Esophagus mucosa (tissue), 1 donor: ENCODE measurements around the gene DNAJC11. TPM values are rescaled to one million over a fixed set of nuclear protein-coding genes. Genes with fewer than 3 reads are reported as not detected.
"Not testable (repeated sequence)": the region's sequence is repeated elsewhere in the genome, so short reads cannot be mapped to it uniquely, and the experiment has no call there.

Source experiments
- ATAC-seq: fragments of 200-7000 bp; cut with Tn5 transposase; one replicate; pipeline ENCODE4 v1.9.1; 2020
- total RNA-seq: library from RNA; stranded (reverse); gene quantifications from one replicate; pipeline ENCODE4 v1.2.4, GENCODE V29; 2023
- donor health status: DM: yes; HTN: yes; CAD: no.

The DNAJC11 gene
- total RNA-seq, 1 donor from 2014 or later: 41.5 TPM

DNA sequence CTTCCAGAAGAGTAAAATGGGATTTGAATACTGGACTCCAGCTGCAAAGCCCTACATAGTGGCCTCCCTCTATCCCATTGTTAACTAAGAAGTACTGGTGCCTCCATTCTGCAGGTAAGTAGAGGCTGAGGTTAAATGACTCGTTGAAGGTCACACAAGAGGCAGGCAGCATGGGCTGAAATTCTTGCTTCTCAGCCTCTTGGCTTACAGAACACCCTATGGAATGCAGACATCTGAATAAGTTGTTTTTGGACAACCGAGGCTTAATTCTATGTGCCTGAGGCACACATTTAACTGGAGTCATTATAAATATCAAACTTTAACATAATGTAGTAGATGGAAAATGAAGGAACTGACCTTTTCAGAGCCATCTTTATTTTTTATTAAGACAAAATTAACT, 5.7 kb downstream of the DNAJC11 start:
- no peak for ATAC-seq

DNA sequence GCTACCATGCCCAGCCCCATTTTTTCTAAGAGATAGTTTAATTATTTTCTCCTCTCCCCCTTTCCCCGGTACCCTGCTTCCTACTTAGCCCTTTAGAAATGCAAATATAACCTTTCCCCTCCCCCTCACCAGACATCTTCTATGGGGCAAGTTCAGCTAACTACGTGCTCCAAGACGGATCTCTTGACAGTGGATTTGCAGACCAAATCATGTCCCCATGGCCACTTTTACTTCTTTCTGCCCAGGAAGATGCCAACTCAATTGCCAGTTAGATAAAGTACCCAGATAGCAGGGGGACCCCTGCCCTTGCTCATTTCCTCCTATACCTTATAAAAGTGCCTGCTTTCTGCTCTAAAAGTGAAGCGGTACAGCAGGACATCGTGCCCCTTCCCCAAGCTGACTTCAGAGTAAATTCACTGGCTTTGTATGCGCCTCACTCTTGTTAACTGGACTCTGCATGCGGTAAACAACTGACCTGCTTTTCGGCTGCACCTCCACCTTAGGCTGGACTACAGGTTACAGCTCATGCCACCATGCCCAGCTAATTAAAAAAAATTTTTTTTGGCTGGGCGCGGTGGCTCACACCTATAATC, 7.4 kb downstream of the DNAJC11 start:
- no peak for ATAC-seq

DNA sequence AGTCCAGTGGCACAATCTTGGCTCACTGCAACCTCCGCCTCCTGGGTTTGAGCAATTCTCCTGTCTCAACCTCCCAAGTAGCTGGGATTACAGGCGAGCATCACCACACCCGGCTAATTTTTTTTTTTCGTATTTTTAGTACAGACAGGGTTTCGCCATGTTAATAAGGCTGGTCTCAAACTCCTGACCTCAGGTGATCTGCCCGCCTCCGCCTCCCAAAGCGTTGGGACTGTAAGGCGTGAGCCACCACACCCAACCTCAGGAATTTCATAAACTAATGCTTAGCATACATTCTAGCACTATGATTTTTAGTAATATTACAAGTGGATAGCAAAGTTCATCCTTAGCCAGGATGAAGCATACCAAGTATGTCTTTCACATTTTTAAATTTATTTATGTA, 8.7 kb downstream of the DNAJC11 start:
- ATAC-seq: no peak

DNA sequence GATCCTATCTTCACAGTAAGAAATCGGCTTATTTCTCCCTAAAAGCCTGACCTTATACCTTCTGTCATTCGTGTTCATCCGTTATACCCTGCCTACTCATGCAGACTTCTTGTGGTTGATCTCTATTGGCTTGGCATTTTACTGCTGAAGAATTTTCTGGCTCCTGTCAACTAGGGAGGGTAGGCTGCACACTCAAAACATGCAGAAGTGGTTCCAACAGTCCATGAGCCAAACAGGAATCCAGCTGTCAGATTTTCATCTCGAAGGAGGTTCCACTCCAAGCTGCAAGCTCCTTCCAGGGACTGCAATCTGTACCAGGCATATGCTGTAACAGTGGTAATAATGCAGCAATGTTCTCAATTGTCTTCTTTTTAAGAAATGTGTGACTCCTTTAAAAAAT, 10.1 kb downstream of the DNAJC11 start:
- ATAC-seq: no peak

DNA sequence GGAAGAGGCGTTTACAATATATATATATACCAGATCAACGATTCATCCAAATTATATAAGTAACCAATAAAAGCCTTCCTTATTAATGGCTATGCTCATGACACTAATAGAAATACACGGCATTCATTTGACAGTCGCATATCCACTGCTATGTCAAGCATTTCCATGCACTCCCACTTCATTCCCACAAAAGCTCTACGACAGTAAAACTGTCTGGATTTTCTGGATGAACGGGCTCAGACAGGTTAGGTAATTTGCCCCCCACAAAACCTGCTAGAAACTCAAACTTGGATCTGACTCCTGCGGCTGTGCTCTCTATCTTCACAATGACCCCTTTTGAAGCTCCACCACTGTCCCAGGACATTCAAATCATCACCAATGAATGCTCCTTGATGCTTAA, 11.4 kb downstream of the DNAJC11 start:
- ATAC-seq: no peak

DNA sequence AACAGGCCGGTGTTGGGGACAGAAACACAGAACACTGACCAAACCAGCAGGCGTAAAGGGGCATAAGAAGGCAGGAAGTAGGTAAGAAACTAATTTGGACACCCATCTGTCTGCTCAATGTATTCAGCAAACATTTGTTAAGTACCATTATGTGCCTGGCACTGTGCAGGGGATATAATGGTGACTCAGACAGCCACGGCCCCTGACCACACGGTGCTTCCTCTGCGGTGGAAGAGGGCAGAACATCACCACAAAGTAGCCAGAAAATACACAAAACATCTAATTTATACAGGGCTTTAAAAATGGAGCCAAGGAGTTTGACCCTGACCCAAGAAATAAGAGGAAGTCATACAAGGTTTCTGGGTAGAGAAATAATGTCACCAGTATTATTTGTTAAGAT, 12.9 kb downstream of the DNAJC11 start:
- no peak for ATAC-seq

DNA sequence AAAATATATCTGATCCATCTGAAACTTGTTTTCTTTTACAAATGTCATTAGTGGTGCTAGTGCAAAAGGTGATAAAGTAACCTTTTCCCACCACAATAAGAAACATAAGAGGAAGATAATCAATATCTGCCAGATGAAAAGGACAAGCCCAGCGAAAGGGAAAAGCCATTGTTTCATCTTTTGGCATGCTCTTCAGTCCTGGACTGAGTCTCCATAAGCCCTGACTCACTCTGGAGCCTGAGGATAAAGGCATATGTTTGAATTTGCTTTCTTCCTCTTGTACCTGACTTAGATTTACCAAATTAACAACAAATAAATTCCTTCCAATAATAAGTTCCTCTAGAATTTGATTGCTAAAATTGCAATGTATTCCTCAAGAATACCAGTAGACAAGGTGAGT, 13.6 kb downstream of the DNAJC11 start:
- ATAC-seq: no peak

DNA sequence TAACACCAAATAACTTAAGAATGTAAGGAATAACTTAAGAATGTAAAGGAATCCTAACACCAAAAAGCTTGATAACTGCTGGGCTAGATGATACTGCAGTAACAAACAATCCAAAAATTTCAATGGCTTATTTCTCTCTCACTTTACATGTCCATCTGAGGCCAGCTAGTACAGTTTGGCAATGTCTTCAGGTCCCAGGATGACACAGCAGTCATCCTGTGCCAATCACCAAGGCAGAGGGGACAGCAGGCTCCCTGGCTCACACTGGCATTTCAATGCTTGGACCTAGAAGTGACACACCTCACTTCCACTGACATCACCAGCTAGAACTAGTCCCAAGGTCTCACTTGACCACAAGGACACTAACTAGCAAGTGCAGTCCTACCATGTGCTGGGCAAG, 15.3 kb downstream of the DNAJC11 start:
- ATAC-seq: no peak

DNA sequence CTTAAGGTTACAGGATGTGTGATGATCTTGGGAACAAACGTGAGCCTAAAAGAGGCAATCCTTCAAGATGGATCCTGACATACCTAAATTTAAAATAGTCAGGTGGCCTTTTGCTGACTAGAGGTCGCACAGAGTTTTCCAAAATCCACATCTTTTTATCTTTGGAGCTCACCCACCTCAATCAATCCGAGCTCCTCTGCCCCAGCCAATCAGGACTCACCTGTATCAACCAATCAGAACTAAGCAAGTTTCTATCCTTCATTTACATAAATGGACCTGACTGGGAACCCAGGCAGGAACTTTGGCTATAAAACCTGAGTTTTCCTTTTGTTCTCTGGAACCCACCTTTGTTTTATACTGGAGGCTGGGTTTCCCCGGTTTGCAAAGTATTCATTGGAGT, 16.2 kb downstream of the DNAJC11 start:
- no peak for ATAC-seq

DNA sequence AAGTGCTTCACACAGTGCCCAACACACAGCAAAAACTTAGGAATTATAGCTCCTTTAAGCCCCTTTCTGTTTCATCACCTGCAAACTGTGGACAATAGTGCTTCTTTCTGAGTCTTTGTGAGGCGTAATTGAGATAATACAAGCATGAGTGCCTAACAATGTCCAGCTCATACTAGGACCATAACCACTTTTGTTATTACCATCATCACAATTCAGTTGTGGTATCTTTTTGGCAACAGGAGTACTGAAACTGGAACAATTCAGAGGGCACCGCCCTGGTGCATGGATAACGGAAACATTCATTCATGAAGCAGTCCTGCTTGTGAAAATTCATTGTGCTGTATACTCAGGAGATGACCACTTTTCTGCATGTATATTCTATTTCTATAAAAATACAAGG, 18.2 kb downstream of the DNAJC11 start:
- no peak for ATAC-seq

DNA sequence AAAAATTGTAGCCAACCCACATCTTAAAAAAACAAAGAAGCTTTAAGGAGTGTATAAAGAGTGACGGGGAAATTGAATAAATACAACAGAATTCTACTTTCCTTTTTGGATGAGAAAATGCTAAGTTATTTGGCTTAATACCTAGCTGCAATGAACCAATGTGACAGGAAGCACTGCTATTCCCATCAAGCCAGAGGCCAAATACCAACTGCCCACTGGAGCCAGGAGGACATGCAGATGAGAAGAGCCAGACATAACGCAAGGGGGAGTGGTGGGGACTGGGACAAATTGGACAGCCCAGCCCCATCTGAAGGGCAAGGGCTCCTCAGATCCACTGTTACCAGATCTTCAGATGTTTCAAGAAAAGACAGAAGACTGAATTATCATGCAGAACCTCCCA, 25.7 kb downstream of the DNAJC11 start:
- ATAC-seq: no peak

DNA sequence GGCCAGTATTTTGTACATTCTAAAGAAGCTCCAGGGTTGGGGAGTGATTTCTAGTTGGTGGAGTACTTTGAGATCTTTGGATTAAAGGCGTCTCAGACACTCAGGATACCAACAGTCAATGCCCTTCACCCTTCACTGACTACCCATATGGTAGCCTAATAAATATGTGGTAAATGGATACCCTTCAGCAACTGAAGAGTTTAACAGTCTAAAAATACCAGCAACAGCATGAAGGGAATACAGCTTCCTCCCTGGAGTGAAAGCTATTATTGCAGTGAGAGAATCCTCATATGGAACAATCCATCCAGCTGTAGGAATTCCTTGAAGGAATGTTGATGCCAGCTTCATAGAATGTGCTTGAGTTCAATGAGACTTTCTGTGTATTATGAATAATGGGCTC, 26.8 kb downstream of the DNAJC11 start:
- no peak for ATAC-seq

DNA sequence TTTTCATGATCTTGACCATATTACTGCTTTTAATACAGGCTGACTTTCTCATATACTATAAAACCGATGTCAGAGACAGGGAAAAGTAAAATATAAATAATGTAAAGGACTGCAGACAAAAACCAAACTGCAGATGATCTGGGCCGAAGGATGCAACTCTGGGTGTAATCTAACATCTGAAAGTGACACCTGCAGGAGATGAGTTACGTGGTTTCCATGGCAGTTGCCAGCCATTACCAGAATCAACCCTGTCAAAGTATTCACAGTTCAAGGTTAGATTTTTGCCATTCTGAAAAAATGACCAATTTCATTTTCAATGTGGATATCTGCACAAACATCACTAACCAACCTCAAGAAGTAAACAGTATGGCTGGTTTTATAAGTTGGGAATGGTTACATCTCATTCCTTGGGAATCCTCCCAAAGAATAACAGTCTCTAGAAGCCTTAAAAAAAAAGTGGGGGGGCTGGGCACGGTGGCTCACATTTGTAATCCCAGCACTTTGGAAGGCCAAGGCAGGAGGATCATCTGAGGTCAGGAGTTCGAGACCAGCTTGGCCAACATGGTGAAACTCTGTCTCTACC, 27.7 kb downstream of the DNAJC11 start:
- no peak for ATAC-seq

DNA sequence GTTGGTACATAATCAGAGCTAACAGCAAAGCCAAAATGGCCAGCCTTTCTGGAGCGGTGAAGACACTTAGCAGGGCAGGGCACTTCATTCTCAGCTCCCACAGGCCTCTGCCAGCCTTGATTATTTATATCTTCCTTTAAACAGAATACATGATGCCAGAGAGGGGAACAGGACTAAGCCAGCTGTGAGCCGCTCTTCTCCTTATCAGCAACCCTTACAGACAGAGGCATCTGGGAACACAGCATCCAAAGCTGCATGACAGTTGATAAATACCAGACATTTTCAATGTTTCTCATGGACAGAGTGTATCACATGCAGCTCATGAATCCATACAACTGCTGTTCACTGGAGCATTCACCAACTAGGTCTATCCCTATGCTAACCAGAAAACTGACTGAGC, 29.1 kb downstream of the DNAJC11 start:
- ATAC-seq: no peak

DNA sequence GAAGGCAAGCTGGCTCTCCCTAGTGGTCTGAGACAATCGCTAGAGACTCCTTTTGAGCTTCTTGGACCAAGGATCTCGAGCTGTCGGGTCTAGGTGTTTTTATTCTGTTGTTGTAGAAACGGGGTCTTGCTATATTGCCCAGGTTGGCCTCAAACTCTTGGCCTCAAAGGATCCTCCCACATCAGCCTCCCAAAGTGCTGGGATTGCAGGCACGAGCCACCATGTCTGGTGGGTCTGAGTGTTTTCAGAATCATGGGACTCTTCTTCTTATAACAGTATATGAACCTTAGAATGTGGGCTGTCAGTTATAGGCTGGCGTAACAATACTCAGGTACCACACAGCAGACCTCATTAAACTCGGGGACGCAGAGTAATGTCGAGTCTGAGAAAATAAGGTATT, 33.1 kb downstream of the DNAJC11 start:
- ATAC-seq: no peak

DNA sequence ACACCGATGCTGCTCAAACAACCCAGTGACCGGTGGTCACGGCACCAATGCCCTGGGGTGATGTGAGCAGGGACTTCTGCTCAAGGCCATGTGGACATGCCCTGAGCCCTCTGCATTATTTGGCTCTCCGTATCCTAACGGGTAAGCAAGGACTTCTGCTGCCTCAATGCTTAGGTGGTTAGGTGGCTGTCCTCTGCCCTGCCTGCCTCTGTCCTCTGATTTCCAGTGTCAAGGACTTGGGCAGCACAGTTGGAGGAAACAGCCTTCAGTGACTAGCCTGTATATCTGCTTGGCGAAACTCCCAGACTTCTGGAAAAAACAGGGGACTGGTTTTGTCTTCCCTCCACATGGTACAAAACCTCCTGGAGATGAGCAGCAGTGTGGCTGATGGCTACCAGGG, 34.5 kb downstream of the DNAJC11 start:
- ATAC-seq: no peak

DNA sequence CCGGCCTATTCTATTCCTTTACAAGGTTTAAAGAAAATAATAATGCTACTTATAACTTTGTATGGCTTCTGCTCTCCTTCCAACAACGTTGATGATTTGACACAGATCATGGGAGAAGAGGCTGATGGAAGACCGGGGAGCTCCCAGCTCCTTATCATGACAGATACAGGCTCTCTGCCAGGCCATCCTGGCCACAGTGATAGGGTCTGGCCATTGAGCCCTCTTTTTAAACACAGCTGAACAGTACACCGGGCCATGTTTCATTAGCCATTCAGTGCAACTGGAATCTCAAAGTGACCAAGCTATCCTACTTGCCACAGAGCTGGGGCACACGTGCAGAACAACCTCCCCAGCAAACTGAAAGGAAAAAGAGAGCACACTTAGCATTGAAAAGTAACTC, 34.9 kb downstream of the DNAJC11 start:
- ATAC-seq: no peak

DNA sequence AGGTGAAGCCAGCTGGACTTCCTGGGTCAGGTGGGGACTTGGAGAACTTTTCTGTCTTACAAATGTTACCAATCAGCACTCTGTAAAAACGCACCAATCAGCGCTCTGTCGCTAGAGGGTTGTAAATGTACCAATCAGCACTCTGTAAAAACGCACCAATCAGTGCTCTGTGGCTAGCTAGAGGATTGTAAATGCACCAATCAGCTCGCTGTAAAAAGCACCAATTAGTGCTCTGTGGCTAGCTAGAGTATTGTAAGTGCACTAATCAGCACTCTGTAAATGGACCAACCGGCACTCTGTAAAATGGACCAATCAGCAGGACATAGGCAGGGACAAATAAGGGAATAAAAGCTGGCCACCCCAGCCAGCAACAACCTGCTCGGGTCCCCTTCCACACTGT, 39.1 kb downstream of the DNAJC11 start:
- not testable (repeated sequence) for ATAC-seq

DNA sequence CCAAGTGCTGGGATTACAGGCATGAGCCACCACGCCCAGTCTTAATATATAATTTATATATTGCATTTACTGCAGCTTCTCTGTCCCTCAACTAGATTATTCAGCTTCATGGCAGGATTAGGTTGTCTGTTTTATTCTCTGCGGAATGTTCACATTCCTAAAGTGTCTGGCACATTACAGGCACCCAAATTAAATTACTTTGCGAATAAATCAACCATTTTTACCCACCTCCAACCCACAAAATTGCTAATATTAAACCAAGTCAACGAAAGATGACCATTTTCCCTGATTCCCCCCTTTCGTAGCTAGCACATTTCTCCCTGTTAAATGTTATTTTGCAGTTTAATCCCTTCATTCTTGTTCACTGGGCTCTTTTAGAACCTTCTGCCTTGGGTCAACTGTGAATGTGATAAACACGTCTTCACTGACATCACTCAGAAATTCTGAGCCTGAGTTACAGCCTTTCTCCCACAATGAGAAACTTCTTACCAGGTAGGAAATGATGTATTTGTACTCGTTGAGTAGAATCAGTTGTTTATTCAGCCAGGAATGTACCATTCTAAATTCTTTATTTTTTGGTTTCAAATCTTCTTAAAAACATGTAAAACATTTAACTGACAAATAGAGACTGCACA, 41.1 kb downstream of the DNAJC11 start:
- no peak for ATAC-seq

DNA sequence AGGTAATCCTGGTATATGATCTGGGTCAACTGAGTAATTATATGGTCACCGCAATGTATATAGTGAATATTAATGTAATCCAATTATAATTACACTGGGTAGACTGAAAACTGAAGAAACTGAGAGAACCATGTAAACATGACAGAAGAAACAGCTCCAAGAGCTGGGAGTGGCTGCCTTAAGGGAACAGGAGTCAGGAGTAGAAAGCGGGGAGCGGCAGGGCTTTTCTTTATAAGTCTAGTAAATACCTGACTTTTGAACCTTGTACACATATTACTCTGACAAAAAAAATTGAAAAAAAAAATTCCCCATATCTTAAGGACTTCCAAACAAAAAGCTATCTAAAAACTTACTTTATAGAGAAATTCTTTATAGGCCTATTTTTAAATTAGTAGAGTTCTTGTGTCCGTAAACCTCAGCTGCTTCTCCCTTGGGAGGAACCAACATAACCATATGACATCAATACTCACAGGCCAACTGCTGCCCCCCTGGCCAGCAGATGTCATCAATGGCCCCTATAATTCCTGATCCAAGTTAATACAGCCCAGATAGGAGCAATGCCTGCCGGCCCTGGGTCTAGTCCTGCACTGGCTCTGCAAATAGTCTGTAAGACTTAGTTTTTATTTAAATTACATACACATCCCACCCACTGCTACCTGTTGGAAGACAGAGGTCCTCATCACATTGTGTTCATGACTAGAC, 43.1 kb downstream of the DNAJC11 start:
- no peak for ATAC-seq

DNA sequence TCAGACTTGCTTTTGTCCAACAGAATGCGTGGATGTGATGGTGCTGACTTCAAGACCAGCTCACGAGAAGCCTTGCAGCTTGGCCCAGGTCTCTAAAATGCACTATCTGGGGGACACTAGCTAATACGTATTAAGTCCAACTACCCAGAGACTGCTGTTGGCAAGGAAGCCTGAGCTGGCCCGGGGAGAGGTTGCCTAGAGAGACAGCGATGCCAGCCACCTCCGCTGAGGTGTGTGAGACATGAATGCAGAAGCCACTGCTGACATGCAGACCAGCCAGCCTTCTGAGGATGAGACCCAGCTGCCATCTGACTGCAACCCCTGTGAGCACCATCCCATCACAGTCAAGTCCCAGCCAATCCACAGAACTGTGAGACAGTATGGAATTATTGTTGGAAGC, 44.5 kb downstream of the DNAJC11 start:
- no peak for ATAC-seq

DNA sequence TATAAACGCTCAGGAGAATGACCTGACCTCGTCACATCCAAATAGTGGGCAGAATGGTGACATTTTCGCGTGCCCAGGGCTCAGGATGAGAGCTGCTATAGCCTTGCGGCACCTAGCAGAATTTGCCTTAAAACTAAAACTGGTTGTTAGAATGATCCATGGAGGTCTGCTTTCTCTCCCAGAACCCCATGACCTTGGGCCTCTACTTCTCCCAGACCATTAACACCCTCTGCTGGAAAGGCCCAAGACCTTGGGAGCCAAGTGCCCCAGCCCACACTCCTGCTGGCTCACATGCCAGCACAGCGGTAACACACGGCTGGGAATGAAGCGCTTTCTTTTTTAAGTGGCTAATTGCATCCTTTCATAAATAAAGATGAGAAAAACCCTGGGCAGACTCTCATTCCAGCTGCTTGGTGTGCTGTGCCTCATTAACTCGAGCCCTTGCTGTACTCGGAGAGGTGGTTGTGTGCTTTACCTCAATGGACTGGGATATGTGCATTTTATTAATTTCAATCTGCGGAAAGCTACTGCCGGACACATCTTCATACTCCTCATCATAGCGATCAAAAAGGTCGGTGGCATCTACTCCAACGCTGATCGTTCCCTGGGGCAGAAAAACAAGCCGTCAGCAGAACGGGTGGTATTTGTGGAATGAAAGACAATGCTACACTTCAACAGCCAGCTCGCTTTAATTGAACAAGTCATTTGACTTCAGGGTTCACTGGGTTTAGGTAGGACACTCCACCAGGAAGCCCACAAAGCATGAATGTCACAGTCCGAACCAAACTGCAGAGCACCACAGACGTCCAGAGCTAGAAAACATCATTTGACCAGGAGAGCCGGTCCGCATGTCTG, 48.0 kb downstream of the DNAJC11 start:
- no peak for ATAC-seq

DNA sequence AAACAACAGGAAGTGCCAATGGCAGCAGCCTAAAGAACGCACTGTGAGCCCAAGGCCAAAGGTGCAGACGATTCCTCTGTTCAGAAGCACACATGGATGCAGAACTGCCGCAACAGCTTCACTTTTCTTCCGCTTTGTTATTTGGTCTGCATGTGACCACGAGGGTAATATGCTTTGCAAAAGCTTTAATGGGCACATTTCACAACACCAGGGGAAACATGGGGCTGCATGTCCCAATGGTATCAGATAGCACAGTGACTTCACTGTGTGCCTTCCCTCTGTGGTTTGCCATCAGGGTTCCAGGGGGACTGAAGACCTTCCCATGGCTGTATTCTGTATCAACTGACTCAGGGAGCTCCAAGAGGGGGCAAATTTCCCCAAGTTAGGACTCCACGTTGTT, 48.6 kb downstream of the DNAJC11 start:
- no peak for ATAC-seq
